ENCODE measurements around the gene CTBP1.

- TF ChIP-seq CTCF (conservative IDR thresholded peaks at IDR 0.05) (no peak), EZH2 (IDR thresholded peaks at IDR 0.05; ENCODE audit: low read depth) (no peak)
These were observed 999 bp upstream of the CTBP1 start for GRCh38 chr4:1249731-1250526.
